ENCODE data around the gene METAP1D.

Gene METAP1D

DNA sequence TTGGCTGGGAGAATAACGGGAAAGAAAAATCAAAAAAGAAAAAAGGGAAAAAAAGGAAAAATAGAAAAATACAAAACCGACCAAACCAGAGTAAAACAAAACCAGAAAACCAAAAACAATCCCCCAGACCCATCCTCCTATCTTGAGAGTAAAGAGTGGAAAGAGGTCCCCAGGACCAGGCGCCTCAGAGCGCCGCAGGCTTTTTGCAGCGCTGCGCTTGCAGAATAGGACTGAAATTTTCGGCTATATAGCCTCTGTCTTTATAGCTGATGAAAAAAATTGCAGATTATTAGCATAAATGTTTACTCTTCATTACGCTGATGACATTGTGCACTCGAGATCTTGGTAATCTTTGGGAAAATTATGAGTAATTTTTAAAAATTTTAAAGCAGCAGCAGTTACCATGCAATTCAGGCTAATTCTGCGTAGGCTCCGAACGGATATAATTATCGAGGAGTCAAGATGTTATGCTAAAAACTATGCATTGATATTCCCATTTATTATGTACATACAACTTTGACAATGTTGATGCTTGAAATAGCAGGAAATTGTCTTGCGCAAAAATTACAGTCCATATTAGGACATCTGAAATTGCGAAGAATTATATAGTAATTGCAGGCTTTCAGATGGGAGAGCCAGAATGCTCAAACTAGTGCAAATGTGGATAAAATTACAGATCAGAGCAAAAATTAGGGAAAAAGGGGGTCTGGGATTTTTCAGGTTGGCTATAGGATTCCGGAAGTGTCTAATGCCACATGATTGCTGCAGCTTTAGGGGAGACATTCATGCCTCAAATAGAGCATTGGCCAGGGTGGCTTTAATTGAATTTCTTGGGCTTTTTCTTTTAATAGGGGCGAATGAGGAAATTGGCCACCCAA lies 93.9 kb downstream of the METAP1D start:
- DNase-seq, result no peak

DNA sequence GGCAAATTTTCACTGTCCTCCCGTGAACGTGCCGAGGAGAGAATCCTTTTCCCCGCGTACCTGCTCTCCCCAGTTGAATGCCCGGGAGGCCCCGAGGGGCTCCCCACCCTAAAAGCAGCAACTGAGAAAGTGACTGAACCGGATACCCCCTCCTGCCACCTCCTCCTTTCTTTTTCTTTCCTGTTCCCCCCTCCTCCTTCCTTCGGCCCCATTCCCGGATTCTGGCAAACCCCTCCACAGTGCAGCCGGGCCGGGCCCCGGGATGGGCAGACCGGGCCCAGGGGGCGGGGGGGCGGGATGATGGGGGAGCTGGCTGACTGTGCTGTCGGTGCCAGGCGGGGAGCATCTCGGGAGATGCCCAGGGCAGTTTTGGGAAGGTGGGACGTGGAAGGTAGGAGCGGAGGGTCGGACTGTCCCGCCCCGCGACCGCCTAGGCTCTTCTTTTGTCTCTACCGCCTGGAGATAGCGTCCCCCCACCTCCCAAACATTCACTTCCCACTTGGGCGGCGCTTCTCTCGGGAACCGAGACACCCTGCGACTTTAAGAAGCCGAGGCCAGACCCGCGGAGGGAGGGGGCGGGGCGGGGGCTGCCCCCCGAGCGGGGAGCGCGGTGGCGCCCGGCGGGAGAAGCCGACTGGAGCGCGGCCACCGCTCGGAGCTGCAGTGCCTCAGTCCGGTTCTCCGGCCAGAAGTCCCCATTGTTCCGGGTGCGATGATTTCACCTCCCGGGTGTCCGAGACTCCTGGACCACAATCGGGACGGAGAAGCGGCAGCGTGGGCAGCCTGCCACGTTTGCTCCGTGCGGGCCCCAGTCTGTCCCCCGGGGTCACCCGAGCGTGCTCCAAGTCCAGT lies 94.8 kb downstream of the METAP1D start:
- DNase-seq, result peak; percentile 70

GRCh38 chr2:172095146-172095904 lies 95.6 kb downstream of the METAP1D start:
- DNase-seq, result peak; percentile 95

GRCh38 chr2:172095905-172096625 lies 96.3 kb downstream of the METAP1D start:
- peak; percentile 51 for DNase-seq

DNA sequence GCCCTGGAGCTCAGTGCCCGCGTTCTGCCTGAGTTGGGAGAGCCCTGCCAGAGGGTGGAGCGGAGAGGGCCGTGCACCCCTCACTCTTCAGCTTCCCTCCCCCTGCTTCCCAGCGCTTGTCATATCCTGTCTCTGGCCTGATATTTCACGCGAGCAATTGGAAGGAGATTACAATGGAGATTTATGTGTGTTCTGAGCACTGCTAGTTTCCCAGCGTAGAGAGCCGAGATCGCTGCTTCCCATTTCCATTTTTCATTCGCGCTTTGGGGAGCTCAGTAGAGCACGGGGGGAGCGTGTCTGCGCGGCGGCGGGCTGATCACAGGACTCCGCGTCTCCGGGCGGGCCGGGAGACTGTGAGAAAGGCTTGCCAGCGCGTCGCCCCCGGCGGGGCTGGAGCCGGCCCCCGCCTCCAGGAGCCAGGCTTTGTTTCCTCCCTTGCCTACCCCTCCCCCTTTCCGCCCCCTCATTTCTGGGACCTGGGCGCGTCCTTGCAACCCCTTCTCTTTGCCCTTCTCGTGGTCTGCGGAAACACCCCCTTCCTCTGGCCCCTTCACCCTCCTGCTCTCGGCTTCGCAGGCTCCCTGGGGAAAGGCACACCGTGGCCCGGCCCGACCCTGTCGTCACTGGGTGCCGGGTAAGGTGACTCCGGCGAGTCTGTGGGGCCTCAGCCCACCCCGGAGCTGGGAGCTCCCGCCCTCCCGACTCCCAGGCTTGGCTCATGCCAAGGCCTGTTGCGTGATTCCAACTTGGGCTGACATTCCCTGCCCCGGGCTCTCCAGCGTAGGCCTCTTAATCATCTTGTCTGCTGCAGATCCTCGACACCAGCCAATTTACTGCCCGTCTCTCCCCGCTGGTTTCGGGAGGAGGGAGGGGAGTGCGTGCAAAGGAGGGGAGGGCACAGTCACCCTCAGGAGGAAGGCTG lies 97.1 kb downstream of the METAP1D start:
- DNase-seq, result peak; percentile 92

GRCh38 chr2:172097557-172098131 lies 97.9 kb downstream of the METAP1D start:
- peak; percentile 48 for DNase-seq

GRCh38 chr2:172098287-172098649 lies 98.5 kb downstream of the METAP1D start:
- peak; percentile 38 for DNase-seq

DNA sequence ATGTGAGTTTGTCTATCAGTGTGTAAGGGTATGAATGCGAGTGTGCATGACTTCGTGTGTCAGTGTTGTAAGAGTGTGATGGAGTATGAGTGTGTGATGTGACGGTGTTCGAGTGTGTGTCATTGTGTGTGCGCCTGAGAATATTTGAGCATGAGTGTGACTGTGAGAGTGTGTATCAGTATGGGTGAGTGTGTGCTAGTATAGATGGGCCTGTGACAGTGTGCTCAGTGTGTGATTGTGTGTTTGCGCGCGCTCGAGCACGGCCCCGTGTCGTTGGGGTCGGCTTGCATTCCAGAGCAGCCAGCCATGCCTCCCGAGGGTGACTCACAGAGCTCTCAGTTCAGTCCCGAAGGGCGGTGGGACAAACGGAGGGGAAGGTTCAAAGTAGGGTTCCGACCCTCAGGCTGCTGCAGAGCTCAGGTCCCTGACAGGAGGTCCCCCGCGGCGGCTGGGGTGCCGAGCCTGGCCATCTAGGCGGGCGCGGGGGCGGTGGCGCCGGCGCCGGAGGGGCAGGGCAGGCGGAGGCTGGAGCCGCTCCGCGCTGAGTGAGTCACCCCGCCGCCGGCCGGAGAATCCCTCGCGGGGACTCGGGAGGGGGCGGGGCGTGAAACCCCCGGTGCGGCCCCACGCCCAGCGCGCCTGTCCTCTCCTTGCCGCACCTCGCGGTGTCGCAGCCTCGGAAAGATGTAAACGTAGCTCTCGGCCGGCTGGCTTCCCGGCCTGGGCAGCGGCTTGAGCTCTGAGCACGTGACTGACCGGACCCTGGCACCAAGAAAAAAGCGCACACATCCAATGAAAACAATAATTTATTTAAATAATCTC lies 99.1 kb downstream of the METAP1D start:
- DNase-seq, result peak; percentile 89

GRCh38 chr2:172099472-172100079 lies 99.8 kb downstream of the METAP1D start:
- DNase-seq, result no peak

DNA sequence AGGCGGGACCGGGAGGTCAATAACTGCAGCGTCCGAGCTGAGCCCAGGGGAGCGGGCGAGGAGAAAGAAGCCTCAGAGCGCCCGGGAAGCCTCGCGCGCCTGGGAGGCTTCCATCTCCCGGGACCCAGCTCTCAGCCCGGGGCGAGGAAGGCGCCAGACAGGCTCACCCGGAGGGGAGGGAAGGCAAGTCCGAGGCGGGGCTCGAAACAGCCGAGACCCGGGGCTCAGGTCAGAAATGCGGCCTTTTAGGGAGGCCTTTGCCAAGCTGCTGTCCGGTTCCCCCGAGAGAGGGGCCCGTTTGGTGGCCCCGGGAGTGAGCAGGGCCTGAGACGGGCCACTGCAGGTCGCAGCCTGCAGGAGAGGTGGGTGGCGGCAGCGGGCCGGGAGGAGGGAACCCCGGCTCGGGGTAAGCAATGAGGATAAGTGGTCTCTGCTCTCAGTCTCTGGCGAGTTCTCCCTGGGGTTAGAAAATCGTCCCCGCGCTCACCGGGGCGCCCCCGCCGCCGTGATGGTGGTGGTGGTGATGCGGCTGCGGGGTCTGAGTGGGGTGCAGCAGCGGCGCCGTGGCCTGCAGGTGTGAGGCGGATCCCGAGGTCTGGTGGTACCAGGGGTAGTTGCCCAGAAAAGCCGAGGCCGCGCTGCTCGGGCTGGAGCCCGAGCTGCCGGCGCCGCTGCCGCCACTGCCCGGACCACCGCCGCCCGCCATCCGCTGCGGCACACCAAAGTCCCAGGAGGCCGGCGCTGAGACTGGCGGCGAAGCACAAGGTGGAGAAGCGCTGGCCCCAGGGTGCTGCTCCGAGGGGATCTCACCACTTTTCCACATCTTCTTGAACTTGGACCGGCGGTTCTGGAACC lies 100.6 kb downstream of the METAP1D start:
- no peak for DNase-seq

DNA sequence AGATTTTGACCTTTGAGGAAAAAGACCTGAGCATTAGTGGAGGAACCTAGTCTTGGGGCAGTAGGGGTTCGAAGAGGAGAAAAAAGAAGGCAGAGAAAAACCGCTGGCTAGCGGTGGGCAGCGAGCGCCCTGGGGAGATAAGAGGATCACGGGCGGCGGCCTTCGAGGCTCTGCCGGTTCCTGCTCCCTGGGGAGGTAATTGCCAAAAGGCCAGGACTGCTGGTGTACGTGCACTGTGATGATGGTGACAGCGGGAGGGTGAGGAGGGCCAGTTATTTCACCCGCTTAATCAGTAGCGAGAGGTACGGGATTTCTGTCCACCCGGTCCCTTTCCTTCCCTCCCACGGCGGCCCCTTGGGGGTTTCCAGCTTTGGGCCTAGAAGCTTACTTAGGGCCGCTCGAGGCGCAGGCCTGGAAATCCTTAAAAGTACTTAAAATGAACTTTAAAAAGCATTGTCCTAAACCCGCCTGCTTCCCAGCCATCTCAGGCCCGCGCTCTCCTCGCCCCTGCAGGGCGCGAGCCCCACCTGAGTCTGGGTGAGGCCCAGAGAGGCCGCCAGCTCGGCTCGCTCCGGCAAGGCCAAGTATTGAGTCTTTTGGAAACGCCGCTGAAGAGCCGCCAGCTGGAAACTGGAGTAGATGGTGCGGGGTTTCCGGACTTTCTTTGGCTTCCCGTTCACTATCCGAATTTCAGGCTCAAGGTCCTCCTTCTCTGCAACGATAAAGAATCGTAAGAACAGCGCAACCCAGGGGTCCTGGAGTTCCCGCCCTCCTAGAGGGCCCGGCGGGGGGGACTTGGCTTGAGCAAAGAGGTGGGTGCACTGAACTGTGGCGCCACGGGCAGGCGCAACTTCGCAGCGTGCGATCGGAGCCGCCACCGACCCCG lies 101.4 kb downstream of the METAP1D start:
- peak; percentile 45 for DNase-seq

GRCh38 chr2:172101821-172102390 lies 102.2 kb downstream of the METAP1D start:
- peak; percentile 42 for DNase-seq

GRCh38 chr2:172102391-172103359 lies 102.9 kb downstream of the METAP1D start, which contains the start of gene DLX2:
TSS of gene DLX2 (minus strand) at chr2:172102900. CDS start at chr2:172102538, 362 bp downstream.
- peak; percentile 94 for DNase-seq

- peak; percentile 87 for DNase-seq
Measured at GRCh38 chr2:172103471-172104272, 103.9 kb downstream of the METAP1D start.
